GM23338 (cell line): Measurements from ENCODE around the gene CD80.

Experiments
- EZH2 ChIP-seq: fragments of 200-600 bp; sonication (generic); IDR thresholded peaks from one replicate; pipeline ENCODE4 v1.8.0; 2017; ENCODE audit warnings: antibody characterized with exemption, mild to moderate bottlenecking, low read depth; ENCODE audit not compliant: unreplicated experiment
- EZH2phosphoT487 ChIP-seq: fragments of 200-600 bp; sonication (generic); IDR thresholded peaks from one replicate; pipeline ENCODE4 v1.8.1; 2018; ENCODE audit warnings: antibody characterized with exemption; ENCODE audit not compliant: unreplicated experiment
- NANOG ChIP-seq: IDR thresholded peaks from 2 replicates; pipeline ENCODE4 v1.6.1; 2016; ENCODE audit warnings: antibody characterized with exemption, borderline replicate concordance
- POLR2AphosphoS5 ChIP-seq: IDR thresholded peaks from 2 replicates; pipeline ENCODE4 v1.6.1; 2016; ENCODE audit warnings: antibody characterized with exemption, low read depth
- ZNF331 ChIP-seq: fragments of 250-450 bp; sonication (Bioruptor Pico); IDR thresholded peaks from 2 replicates; pipeline ENCODE4 v1.5.0; 2020; ENCODE audit warnings: low read depth, mild to moderate bottlenecking, moderate library complexity
- TF ChIP-seq, protein P1 (sequence below), 2 experiments: fragments of 200-600 bp in 1 of 2; sonication (generic) in 1 of 2; conservative IDR thresholded peaks; 2 replicates each; pipeline versions ENCODE4 v1.5.1 to v1.6.1; 2016 to 2017; ENCODE audit warnings: antibody characterized with exemption in 2 of 2, low read depth in 2 of 2, mild to moderate bottlenecking in 2 of 2, moderate library complexity in 1 of 2
- TF ChIP-seq, protein P2 (sequence below): IDR thresholded peaks from one replicate; pipeline ENCODE4 v1.6.1; 2018; ENCODE audit warnings: antibody characterized with exemption; ENCODE audit not compliant: unreplicated experiment

GRCh38 chr3:119490153-119490552, 69.3 kb downstream of the CD80 start:
- TF ChIP-seq EZH2 (no peak), POLR2AphosphoS5 (no peak), EZH2phosphoT487 (no peak), ZNF331 (CRISPR knock-in tag) (no peak), NANOG (no peak)
- TF ChIP-seq, protein P1, sequence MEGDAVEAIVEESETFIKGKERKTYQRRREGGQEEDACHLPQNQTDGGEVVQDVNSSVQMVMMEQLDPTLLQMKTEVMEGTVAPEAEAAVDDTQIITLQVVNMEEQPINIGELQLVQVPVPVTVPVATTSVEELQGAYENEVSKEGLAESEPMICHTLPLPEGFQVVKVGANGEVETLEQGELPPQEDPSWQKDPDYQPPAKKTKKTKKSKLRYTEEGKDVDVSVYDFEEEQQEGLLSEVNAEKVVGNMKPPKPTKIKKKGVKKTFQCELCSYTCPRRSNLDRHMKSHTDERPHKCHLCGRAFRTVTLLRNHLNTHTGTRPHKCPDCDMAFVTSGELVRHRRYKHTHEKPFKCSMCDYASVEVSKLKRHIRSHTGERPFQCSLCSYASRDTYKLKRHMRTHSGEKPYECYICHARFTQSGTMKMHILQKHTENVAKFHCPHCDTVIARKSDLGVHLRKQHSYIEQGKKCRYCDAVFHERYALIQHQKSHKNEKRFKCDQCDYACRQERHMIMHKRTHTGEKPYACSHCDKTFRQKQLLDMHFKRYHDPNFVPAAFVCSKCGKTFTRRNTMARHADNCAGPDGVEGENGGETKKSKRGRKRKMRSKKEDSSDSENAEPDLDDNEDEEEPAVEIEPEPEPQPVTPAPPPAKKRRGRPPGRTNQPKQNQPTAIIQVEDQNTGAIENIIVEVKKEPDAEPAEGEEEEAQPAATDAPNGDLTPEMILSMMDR (conservative IDR thresholded peaks at IDR 0.05; ENCODE audit: low read depth in 2 of 2), result 0 out of 4 replicates have a peak, but pooled peaks of 1 of the 2 experiments have one; percentile 25
- TF ChIP-seq, protein P2, sequence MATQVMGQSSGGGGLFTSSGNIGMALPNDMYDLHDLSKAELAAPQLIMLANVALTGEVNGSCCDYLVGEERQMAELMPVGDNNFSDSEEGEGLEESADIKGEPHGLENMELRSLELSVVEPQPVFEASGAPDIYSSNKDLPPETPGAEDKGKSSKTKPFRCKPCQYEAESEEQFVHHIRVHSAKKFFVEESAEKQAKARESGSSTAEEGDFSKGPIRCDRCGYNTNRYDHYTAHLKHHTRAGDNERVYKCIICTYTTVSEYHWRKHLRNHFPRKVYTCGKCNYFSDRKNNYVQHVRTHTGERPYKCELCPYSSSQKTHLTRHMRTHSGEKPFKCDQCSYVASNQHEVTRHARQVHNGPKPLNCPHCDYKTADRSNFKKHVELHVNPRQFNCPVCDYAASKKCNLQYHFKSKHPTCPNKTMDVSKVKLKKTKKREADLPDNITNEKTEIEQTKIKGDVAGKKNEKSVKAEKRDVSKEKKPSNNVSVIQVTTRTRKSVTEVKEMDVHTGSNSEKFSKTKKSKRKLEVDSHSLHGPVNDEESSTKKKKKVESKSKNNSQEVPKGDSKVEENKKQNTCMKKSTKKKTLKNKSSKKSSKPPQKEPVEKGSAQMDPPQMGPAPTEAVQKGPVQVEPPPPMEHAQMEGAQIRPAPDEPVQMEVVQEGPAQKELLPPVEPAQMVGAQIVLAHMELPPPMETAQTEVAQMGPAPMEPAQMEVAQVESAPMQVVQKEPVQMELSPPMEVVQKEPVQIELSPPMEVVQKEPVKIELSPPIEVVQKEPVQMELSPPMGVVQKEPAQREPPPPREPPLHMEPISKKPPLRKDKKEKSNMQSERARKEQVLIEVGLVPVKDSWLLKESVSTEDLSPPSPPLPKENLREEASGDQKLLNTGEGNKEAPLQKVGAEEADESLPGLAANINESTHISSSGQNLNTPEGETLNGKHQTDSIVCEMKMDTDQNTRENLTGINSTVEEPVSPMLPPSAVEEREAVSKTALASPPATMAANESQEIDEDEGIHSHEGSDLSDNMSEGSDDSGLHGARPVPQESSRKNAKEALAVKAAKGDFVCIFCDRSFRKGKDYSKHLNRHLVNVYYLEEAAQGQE, result no peak
